ENCODE data around the gene NUDT21. TPM values are rescaled to one million over a fixed set of nuclear protein-coding genes. Genes with fewer than 3 reads are reported as not detected.

NUDT21 gene
- total and polyA plus RNA-seq, 2 of the 4 experiments (the other 2 are of a cell fraction): 52.4 to 166 TPM

DNA sequence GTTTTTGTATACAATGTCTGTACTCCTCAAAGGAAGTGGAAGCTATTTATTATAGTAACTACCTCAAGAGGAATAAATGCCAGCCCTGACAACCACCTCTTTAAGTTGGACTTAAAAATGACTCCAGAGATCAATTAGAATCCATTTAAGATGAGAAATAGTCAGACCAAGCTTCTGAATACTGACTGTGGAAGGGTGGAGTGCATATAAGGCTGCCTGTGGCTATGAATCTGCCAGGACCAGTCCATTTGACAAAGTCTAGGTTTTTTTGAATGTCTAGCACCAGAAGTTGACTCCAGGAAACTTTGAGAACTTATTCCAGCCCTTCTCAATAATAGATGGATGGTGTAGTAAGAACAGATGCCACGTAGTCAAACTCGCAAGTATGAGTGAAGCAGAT is 15.2 kb upstream of the NUDT21 start:
- no peak overlapping the region for H3K56ac ChIP-seq (ENCODE audit: extremely low read depth, insufficient read depth, low read length)
- H2AK9ac ChIP-seq (replicated peaks; ENCODE audit: low read depth, low read length, poor library complexity): no peak overlapping the region
- H3K4ac ChIP-seq (ENCODE audit: low read depth, low read length): no peak overlapping the region
- H4K5ac ChIP-seq (ENCODE audit: low read depth, low read length): no peak overlapping the region
- H3K9ac ChIP-seq (ENCODE audit: low read depth, low read length): no peak overlapping the region
- H3K79me1 ChIP-seq (ENCODE audit: low read depth in 1 of 2, low read length in 2 of 2): peaks cover 3 to 8% of the 10 kb centered on the region in 2 experiments; a peak in 3 of 4 replicates
- H3K4me3 ChIP-seq (ENCODE audit: insufficient read depth, low read depth, low read length): no peak overlapping the region
- 100% methylated on average over 1 of the region's 2 CpGs; no CpG with 5 or more reads in 1 of the 2 experiments for whole genome bisulfite sequencing, 2 experiments (ENCODE audit: extremely low coverage in 2 of 2, insufficient read length in 1 of 2)
- no peak overlapping the region for H4K91ac ChIP-seq (ENCODE audit: insufficient read depth, low read depth, low read length)
- H2BK5ac ChIP-seq (ENCODE audit: low read depth, low read length, poor library complexity, severe bottlenecking): no peak overlapping the region
- no peak overlapping the region for H3K27ac ChIP-seq (ENCODE audit: insufficient read depth, low read length)
- BruUV-seq (replicated peaks): no TSS peak
- no peak overlapping the region for H2BK20ac ChIP-seq (ENCODE audit: low read depth, low read length)
- H2AK5ac ChIP-seq (ENCODE audit: low read depth, low read length): no peak overlapping the region
- no peak overlapping the region for H3K14ac ChIP-seq (replicated peaks; ENCODE audit: low read depth, low read length)
- ChIA-PET CTCF (no interaction called here), POLR2A (ENCODE audit: unreplicated experiment) (no interaction called here)
- DNase-seq: no peak
- H3K9me3 ChIP-seq (ENCODE audit: control insufficient read depth, insufficient read depth, low read length): no peaks in the 10 kb centered on the region
- H3K4me1 ChIP-seq (ENCODE audit: control insufficient read depth, insufficient read depth, low read length): no peaks in the 10 kb centered on the region
- in situ Hi-C loops (cut with MboI; ENCODE audit: low sequenced_read_pairs) (no loop called here), intact Hi-C loops (cut with micrococcal nuclease) (no loop called here), dilution Hi-C loops (cut with HindIII; ENCODE audit: low sequenced_read_pairs, unreplicated experiment) (no loop called here)
- TF ChIP-seq SMC3 (IDR thresholded peaks at IDR 0.05; ENCODE audit: low read depth, low read length) (no peak), RAD21 (IDR thresholded peaks at IDR 0.05; ENCODE audit: low read length) (no peak), MXI1 (IDR thresholded peaks at IDR 0.05; ENCODE audit: borderline replicate concordance, low read depth, low read length) (no peak), POLR2A (IDR thresholded peaks at IDR 0.05; ENCODE audit: low read depth, low read length) (no peak), NFE2L2 (IDR thresholded peaks at IDR 0.05; ENCODE audit: low read depth, low read length) (no peak), RCOR1 (IDR thresholded peaks at IDR 0.05; ENCODE audit: insufficient replicate concordance, low read length) (no peak), CHD1 (IDR thresholded peaks at IDR 0.05; ENCODE audit: low read depth, low read length) (no peak), MAFK (IDR thresholded peaks at IDR 0.05; ENCODE audit: low read depth, low read length) (no peak), MAZ (IDR thresholded peaks at IDR 0.05; ENCODE audit: borderline replicate concordance, low read depth, low read length) (no peak)
- peaks cover 36% of the 10 kb centered on the region for H3K36me3 ChIP-seq (ENCODE audit: control insufficient read depth, insufficient read depth, low read length)
- H3K18ac ChIP-seq (ENCODE audit: low read depth, low read length): no peak overlapping the region
- no peak overlapping the region for H2BK15ac ChIP-seq (ENCODE audit: low read depth, low read length)
- no peak for ATAC-seq (ENCODE audit: low read depth)
- H4K8ac ChIP-seq (ENCODE audit: low read depth in 2 of 2, low read length in 2 of 2): no peak overlapping the region
- no peak overlapping the region for H3K4me2 ChIP-seq (ENCODE audit: low read depth, low read length)
- H4K20me1 ChIP-seq (ENCODE audit: insufficient read depth, low read length): no peaks in the 10 kb centered on the region
- H2AFZ ChIP-seq (replicated peaks; ENCODE audit: low read length, poor library complexity): no peak overlapping the region
- peaks cover 3% of the 10 kb centered on the region; the same call in 1 of the 2 replicates for H3K9me1 ChIP-seq (ENCODE audit: insufficient read depth, low read length)
- H3K23ac ChIP-seq (ENCODE audit: low read depth, low read length): no peak overlapping the region
- H2BK120ac ChIP-seq (ENCODE audit: low read depth, low read length): no peak overlapping the region
- no peaks in the 10 kb centered on the region for H3K27me3 ChIP-seq (ENCODE audit: control insufficient read depth, insufficient read depth, low read length)

All from IMR-90 (cell line).